ENCODE results near the gene IQCB1. TPM values are rescaled to one million over a fixed set of nuclear protein-coding genes. Genes with fewer than 3 reads are reported as not detected.
A peak's percentile ranks its signal among the peaks of the same experiment; 100 is the strongest.

Gene IQCB1
- polyA plus RNA-seq, 1 of the 3 experiments (the other 2 are of a cell fraction) = 10.4 TPM

- TF ChIP-seq FOXJ3 (CRISPR knock-in tag; IDR thresholded peaks at IDR 0.05) (no peak), GABPA (IDR thresholded peaks at IDR 0.05; ENCODE audit: low read depth) (no peak)
Observed at GRCh38 chr3:121750087-121750415, 84.8 kb downstream of the IQCB1 start (continued).

- peak within 1 kb of the TSS; percentile 92 to 95 for H3K4me3 ChIP-seq (ENCODE audit: low read depth in 2 of 2, low read length in 1 of 2)
- ChIA-PET CTCF (interaction anchor here (0.6 kb wide), 1 partner anchor 952 kb away, joined by 3 read pairs; no protein-coding TSS in a partner anchor), POLR2A (interaction anchor here (0.7 kb wide), 1 partner anchor 14 kb away, joined by 3 read pairs; no protein-coding TSS in a partner anchor)
- peaks cover 54% of the 10 kb centered on the region for H3K79me2 ChIP-seq (ENCODE audit: insufficient read depth)
- H3K9ac ChIP-seq = peak within 1 kb of the TSS; percentile 95
- H3F3A ChIP-seq (replicated peaks; ENCODE audit: insufficient read depth) = peaks cover 4% of the 10 kb centered on the region
- peak within 1 kb of the TSS; percentile 84 for H3K4me2 ChIP-seq
- DNase-seq = peak; percentile 89
- H3K9me2 ChIP-seq = no peaks in the 10 kb centered on the region
- H3K27ac ChIP-seq (ENCODE audit: low read depth in 2 of 2, low read length in 1 of 2) = peak within 1 kb of the TSS; percentile 88 to 92
- peaks cover 3 to 7% of the 10 kb centered on the region in 2 experiments for H3K36me3 ChIP-seq (replicated peaks in 1 of 2; ENCODE audit: control insufficient read depth in 1 of 2, insufficient read depth in 2 of 2, low read length in 1 of 2)
- peaks cover 25% of the 10 kb centered on the region for H4K20me1 ChIP-seq (ENCODE audit: insufficient read depth)
- H3K27me3 ChIP-seq (ENCODE audit: insufficient read depth) = no peaks in the 10 kb centered on the region
- 1% methylated on average over 30 of the region's 51 CpGs for WGBS (ENCODE audit: low lambda C conversion rate)
- peak within 1 kb of the TSS; percentile 90 for H2AFZ ChIP-seq (ENCODE audit: low read depth)
- H3K4me1 ChIP-seq (ENCODE audit: control insufficient read depth in 1 of 2, insufficient read depth in 2 of 2, low read depth in 1 of 2, low read length in 1 of 2) = peaks cover 14 to 15% of the 10 kb centered on the region in 2 experiments; a peak in 3 of 4 replicates
- no peaks in the 10 kb centered on the region for H3K9me3 ChIP-seq
- no peak for TF ChIP-seq RCOR1 (IDR thresholded peaks at IDR 0.05; ENCODE audit: low read length)
- TF ChIP-seq MAX (IDR thresholded peaks at IDR 0.05; ENCODE audit: low read depth) = peak; percentile 38; the same call in 1 of the 2 replicates
- peak; percentile 81 for TF ChIP-seq MXI1 (IDR thresholded peaks at IDR 0.05; ENCODE audit: low read depth, low read length)
- peak; percentile 11; the same call in 1 of the 2 replicates for TF ChIP-seq USF1 (IDR thresholded peaks at IDR 0.05; ENCODE audit: borderline replicate concordance, low read depth)
- TF ChIP-seq REST (IDR thresholded peaks at IDR 0.05; ENCODE audit: low read depth, low read length) = 0 out of 2 replicates have a peak, but pooled peaks have one; percentile 15
- peak; percentile 94 for TF ChIP-seq CHD2 (IDR thresholded peaks at IDR 0.05; ENCODE audit: low read length, partially characterized antibody)
- TF ChIP-seq GABPA (IDR thresholded peaks at IDR 0.05; ENCODE audit: low read depth) = peak; percentile 97
- TF ChIP-seq NRF1 (IDR thresholded peaks at IDR 0.05; ENCODE audit: low read depth, low read length) = no peak
- peak; percentile 61; the same call in 1 of the 2 replicates for TF ChIP-seq PBX3 (IDR thresholded peaks at IDR 0.05)
- no peak; the same call in 1 of the 2 replicates for TF ChIP-seq SIN3A (IDR thresholded peaks at IDR 0.05; ENCODE audit: borderline replicate concordance, low read depth, low read length)
- no peak for TF ChIP-seq SMC3 (IDR thresholded peaks at IDR 0.05; ENCODE audit: low read depth, low read length)
- TF ChIP-seq EP300 (IDR thresholded peaks at IDR 0.05; ENCODE audit: borderline replicate concordance in 1 of 2, low read depth in 1 of 2, low read length in 1 of 2) = peak in 1 of 2 experiments; percentile 49; a peak in 1 of 4 replicates
- TF ChIP-seq RFX5 (IDR thresholded peaks at IDR 0.05; ENCODE audit: low read length) = peak; percentile 97
- TF ChIP-seq TEAD4 (IDR thresholded peaks at IDR 0.05; ENCODE audit: borderline replicate concordance, insufficient read depth) = no peak
- TF ChIP-seq TAF1 (IDR thresholded peaks at IDR 0.05; ENCODE audit: borderline replicate concordance, low read depth, low read length) = peak; percentile 36
- TF ChIP-seq ELF1 (IDR thresholded peaks at IDR 0.05) = peak; percentile 89
- TF ChIP-seq IRF3 (IDR thresholded peaks at IDR 0.05; ENCODE audit: low read depth, low read length) = peak; percentile 69
- peak; percentile 95 for TF ChIP-seq POLR2AphosphoS5 (IDR thresholded peaks at IDR 0.05; ENCODE audit: low read depth, low read length)
Observed at GRCh38 chr3:121749276-121750086, 85.4 kb downstream of the IQCB1 start, which contains the start of gene GOLGB1. Gene GOLGB1, minus strand, starts transcription at chr3:121749741. Its CDS starts 18,770 bp downstream, at chr3:121730971.

Data from SK-N-SH (cell line).